ENCODE measurements around the gene VRK2. TPM values are rescaled to one million over a fixed set of nuclear protein-coding genes. Genes with fewer than 3 reads are reported as not detected.

Gene VRK2
- total RNA-seq, 2 donors from 2014 or later, result 6.6 to 10.9 TPM

DNA sequence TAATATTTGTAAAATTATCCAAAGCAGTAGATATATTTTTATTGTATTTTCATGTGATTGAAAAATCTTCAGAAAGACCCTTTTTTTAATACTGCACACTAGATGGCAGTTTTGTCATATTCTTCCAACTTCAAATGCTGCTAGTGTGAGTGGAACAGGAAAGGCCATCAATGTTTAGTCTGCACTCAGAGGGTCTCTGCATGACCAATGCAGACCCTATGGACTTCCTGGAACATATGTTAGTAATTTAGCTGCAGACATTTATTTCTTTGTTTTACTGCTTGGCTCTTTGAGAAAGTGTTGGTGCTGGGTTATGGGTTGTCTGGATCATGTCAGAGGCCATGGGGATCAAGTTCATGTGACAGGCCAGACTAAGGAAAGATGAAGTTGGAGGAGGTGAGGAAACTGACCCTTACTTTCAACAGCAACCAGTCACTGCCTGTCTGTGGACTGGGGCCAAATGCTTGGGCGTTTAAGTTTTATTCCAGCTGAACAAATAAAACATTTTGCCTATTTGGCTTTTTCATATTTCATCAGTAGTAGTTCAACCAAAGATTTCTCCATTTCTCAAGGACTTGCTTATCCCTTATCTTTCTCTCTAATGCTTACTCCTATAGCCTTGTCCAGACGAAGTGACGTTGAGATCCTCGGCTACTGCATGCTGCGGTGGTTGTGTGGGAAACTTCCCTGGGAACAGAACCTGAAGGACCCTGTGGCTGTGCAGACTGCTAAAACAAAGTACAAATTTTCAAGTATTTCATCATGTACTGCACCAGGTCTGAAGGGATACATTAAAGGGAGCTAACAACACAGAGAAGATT is 84.8 kb downstream of the VRK2 start:
- TF ChIP-seq, protein P1, sequence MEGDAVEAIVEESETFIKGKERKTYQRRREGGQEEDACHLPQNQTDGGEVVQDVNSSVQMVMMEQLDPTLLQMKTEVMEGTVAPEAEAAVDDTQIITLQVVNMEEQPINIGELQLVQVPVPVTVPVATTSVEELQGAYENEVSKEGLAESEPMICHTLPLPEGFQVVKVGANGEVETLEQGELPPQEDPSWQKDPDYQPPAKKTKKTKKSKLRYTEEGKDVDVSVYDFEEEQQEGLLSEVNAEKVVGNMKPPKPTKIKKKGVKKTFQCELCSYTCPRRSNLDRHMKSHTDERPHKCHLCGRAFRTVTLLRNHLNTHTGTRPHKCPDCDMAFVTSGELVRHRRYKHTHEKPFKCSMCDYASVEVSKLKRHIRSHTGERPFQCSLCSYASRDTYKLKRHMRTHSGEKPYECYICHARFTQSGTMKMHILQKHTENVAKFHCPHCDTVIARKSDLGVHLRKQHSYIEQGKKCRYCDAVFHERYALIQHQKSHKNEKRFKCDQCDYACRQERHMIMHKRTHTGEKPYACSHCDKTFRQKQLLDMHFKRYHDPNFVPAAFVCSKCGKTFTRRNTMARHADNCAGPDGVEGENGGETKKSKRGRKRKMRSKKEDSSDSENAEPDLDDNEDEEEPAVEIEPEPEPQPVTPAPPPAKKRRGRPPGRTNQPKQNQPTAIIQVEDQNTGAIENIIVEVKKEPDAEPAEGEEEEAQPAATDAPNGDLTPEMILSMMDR (IDR thresholded peaks at IDR 0.05), result peak in 2 of 7 experiments; percentile 18 to 22
- TF ChIP-seq POLR2A (IDR thresholded peaks at IDR 0.05), result peak in 1 of 3 donors; percentile 22
- peak; percentile 88 for ATAC-seq
- Histone ChIP-seq H3K4me1 (peaks cover 17% of the 10 kb centered on the region), H3K36me3 (replicated peaks in 1 of 2; ENCODE audit: insufficient read depth in 1 of 2, low read depth in 2 of 2) (no peaks in the 10 kb centered on the region), H3K4me3 (no peak overlapping the region), H3K27me3 (no peaks in the 10 kb centered on the region), H3K27ac (peak overlapping the region; percentile 2 to 68 (median 24)), H3K9me3 (no peaks in the 10 kb centered on the region)
- 14 to 27% methylated on average over 5 of the region's 5 CpGs for WGBS, 2 donors
- intact Hi-C loops (cut with DNase I), result no loop called here
- peak; percentile 59 to 74 (median 70) for DNase-seq

GRCh38 chr2:58133395-58133794 is 86.8 kb downstream of the VRK2 start:
- Histone ChIP-seq H3K4me1 (peaks cover 17% of the 10 kb centered on the region), H3K36me3 (replicated peaks in 1 of 2; ENCODE audit: insufficient read depth in 1 of 2, low read depth in 2 of 2) (no peaks in the 10 kb centered on the region), H3K27me3 (no peaks in the 10 kb centered on the region), H3K9me3 (no peaks in the 10 kb centered on the region), H3K4me3 (no peak overlapping the region), H3K27ac (no peak overlapping the region)
- DNase-seq, result no peak
- intact Hi-C loops (cut with DNase I), result no loop called here
- TF ChIP-seq, protein P1 (IDR thresholded peaks at IDR 0.05), result no peak
- TF ChIP-seq POLR2A (IDR thresholded peaks at IDR 0.05), result no peak
- no peak for ATAC-seq

GRCh38 chr2:58135861-58136260 is 89.3 kb downstream of the VRK2 start:
- Histone ChIP-seq H3K4me3 (no peak overlapping the region), H3K27me3 (no peaks in the 10 kb centered on the region), H3K36me3 (replicated peaks in 1 of 2; ENCODE audit: insufficient read depth in 1 of 2, low read depth in 2 of 2) (peaks cover 0 to 3% of the 10 kb centered on the region in 2 donors), H3K4me1 (peaks cover 17% of the 10 kb centered on the region), H3K9me3 (no peaks in the 10 kb centered on the region), H3K27ac (no peak overlapping the region)
- no peak for DNase-seq
- TF ChIP-seq, protein P1 (IDR thresholded peaks at IDR 0.05), result no peak
- TF ChIP-seq POLR2A (IDR thresholded peaks at IDR 0.05), result no peak
- ATAC-seq, result no peak
- intact Hi-C loops (cut with DNase I), result no loop called here
- 66 to 76% methylated on average over 2 of the region's 2 CpGs for WGBS, 2 donors

GRCh38 chr2:58137221-58137620 is 90.6 kb downstream of the VRK2 start:
- Histone ChIP-seq H3K36me3 (replicated peaks in 1 of 2; ENCODE audit: insufficient read depth in 1 of 2, low read depth in 2 of 2) (peaks cover 0 to 3% of the 10 kb centered on the region in 2 donors), H3K4me1 (peaks cover 4% of the 10 kb centered on the region), H3K27ac (no peak overlapping the region), H3K27me3 (no peaks in the 10 kb centered on the region), H3K9me3 (no peaks in the 10 kb centered on the region), H3K4me3 (no peak overlapping the region)
- DNase-seq, result no peak
- ATAC-seq, result no peak
- TF ChIP-seq POLR2A (IDR thresholded peaks at IDR 0.05), result no peak
- TF ChIP-seq, protein P1 (IDR thresholded peaks at IDR 0.05), result no peak
- intact Hi-C loops (cut with DNase I), result no loop called here

- 88 to 94% methylated on average over 1 of the region's 1 CpG for WGBS, 2 donors
- ATAC-seq (no peak), DNase-seq (no peak)
- no peaks in the 10 kb centered on the region for H3K9me3 ChIP-seq
- peaks cover 0 to 3% of the 10 kb centered on the region in 2 donors for H3K36me3 ChIP-seq (replicated peaks in 1 of 2; ENCODE audit: insufficient read depth in 1 of 2, low read depth in 2 of 2)
- intact Hi-C loops (cut with DNase I), result no loop called here
- no peaks in the 10 kb centered on the region for H3K4me1 ChIP-seq
- no peaks in the 10 kb centered on the region for H3K27me3 ChIP-seq
- no peak overlapping the region for H3K4me3 ChIP-seq
- no peak overlapping the region for H3K27ac ChIP-seq
- TF ChIP-seq, protein P1 (IDR thresholded peaks at IDR 0.05), result no peak
- TF ChIP-seq POLR2A (IDR thresholded peaks at IDR 0.05), result no peak
Measured at GRCh38 chr2:58137856-58138255, 91.2 kb downstream of the VRK2 start.
